Measurements from ENCODE around the gene CNR2.

DNA sequence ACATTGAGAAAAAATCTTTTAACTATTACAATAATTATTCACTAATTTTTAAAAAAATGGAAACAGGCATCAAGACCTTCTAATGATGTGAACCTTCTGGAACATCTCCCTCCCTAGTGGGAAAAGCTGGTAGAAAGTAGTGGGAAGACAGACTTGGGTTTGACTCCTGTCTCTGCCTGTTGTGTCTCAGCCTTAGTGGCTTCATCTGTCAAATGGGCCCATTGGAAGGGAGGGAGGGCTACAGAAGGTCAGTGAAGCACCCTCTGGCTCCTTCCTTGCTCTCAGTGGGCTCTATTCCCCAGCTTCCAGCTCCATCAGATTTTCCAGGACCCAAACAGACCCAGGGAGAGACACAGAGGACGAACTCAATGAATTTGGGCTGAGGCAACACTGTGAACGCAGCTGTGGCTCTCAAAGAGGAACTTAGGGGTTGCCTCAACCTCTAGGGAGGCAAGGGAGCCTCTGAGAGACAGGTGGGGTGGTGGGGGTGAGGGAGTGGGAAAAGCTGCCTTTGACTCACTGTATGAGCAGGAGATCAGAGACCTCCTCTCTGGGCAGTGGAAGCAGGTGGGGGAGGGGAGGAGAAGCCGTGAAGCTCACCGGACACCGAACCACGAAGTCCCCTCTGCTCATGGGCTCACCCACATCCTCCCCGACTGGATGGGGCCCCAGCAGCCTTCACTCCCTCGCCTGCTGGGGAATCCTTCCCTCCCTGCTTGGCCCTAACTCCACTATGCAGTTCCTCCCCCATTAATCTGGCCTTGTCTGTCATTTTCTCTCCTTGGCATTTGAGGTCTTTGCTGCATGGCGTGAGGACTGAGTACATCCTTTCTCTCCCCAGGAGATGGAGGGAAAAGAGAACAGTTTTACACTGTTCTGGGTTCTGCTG is 4.5 kb downstream of the CNR2 start:
- TF ChIP-seq POLR2AphosphoS5 (IDR thresholded peaks at IDR 0.05; ENCODE audit: low read depth, low read length) = no peak
- no peak for TF ChIP-seq GATA2 (CRISPR knock-in tag; IDR thresholded peaks at IDR 0.05)
- TF ChIP-seq, protein P1, sequence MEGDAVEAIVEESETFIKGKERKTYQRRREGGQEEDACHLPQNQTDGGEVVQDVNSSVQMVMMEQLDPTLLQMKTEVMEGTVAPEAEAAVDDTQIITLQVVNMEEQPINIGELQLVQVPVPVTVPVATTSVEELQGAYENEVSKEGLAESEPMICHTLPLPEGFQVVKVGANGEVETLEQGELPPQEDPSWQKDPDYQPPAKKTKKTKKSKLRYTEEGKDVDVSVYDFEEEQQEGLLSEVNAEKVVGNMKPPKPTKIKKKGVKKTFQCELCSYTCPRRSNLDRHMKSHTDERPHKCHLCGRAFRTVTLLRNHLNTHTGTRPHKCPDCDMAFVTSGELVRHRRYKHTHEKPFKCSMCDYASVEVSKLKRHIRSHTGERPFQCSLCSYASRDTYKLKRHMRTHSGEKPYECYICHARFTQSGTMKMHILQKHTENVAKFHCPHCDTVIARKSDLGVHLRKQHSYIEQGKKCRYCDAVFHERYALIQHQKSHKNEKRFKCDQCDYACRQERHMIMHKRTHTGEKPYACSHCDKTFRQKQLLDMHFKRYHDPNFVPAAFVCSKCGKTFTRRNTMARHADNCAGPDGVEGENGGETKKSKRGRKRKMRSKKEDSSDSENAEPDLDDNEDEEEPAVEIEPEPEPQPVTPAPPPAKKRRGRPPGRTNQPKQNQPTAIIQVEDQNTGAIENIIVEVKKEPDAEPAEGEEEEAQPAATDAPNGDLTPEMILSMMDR (IDR thresholded peaks at IDR 0.05) = no peak
- TF ChIP-seq EP300 (IDR thresholded peaks at IDR 0.05; ENCODE audit: borderline replicate concordance in 1 of 2, low read depth in 1 of 2, low read length in 1 of 2) = no peak
- TF ChIP-seq, protein P2, sequence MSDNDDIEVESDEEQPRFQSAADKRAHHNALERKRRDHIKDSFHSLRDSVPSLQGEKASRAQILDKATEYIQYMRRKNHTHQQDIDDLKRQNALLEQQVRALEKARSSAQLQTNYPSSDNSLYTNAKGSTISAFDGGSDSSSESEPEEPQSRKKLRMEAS (IDR thresholded peaks at IDR 0.05; ENCODE audit: low read depth) = no peak
- no peak for TF ChIP-seq NRF1 (IDR thresholded peaks at IDR 0.05; ENCODE audit: low read depth, low read length)
- no peak for TF ChIP-seq RCOR1 (IDR thresholded peaks at IDR 0.05; ENCODE audit: low read length)
